ENCODE results near the gene EEFSEC. TPM values are rescaled to one million over a fixed set of nuclear protein-coding genes. Genes with fewer than 3 reads are reported as not detected.

The EEFSEC gene
- total and polyA plus RNA-seq, 12 donors, result 5.5 to 15.6 (median 10.4) TPM

- H3K36me3 ChIP-seq (replicated peaks in 1 of 2), result no peaks in the 10 kb centered on the region
- no peak overlapping the region for H3K27ac ChIP-seq
- H3K4me3 ChIP-seq, result no peak overlapping the region
- WGBS, 4 donors, result 83 to 94% (median 91%) methylated on average over 5 of the region's 5 CpGs
- H3K27me3 ChIP-seq, result no peaks in the 10 kb centered on the region
- DNase-seq, result peak in 1 of 7 donors; percentile 4
- no peaks in the 10 kb centered on the region for H3K9me3 ChIP-seq (replicated peaks in 1 of 3)
- intact Hi-C loops (cut with DNase I), result no loop called here
- TF ChIP-seq POLR2A (IDR thresholded peaks at IDR 0.05) (no peak), CTCF (IDR thresholded peaks at IDR 0.05) (no peak)
- peaks cover 0 to 5% of the 10 kb centered on the region in 2 donors for H3K4me1 ChIP-seq (replicated peaks in 1 of 2)
Measured at GRCh38 chr3:128276577-128277183, 123.4 kb downstream of the EEFSEC start.

DNA sequence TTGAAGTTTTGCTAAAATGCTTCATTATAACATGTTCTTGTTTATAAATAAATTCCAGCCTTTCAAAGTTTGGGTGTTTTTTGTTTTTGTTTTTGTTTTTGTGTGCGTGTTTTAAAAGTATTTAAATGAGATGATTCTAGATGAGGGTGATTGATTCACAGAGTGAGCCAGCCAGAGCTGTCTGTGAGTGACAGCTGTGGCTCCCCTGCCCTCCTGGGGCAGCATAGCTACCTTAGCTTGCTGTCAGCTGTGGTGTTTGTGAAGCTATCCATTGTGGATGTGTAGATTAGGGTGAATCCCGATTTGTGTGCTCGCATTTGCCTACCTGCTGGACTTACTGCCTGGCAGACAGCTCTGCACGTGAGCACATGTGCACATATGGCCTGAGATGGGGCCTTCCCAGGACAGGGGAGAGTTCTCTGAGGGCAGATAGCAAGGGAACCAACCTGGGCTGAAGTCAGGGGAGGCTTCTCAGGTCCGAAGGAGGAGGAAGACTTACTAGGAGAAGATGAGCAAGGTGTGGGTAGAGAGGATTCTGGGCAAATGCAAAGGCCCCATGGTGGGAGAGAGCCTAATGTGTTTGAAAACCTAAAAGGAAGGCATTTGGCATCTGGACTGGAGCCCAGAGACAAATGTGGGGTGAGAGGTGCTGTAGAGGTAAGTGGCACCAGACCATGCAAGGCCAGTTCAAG, 124.2 kb downstream of the EEFSEC start:
- DNase-seq, result peak in 1 of 7 donors; percentile 5
- H3K4me3 ChIP-seq, result no peak overlapping the region
- no peaks in the 10 kb centered on the region for H3K27me3 ChIP-seq
- 93 to 98% (median 95%) methylated on average over 4 to 5 of the region's 5 CpGs for WGBS, 4 donors
- H3K27ac ChIP-seq, result no peak overlapping the region
- H3K36me3 ChIP-seq (replicated peaks in 1 of 2), result no peaks in the 10 kb centered on the region
- TF ChIP-seq CTCF (IDR thresholded peaks at IDR 0.05) (no peak), POLR2A (IDR thresholded peaks at IDR 0.05) (no peak)
- H3K4me1 ChIP-seq (replicated peaks in 1 of 2), result peaks cover 7 to 13% of the 10 kb centered on the region in 2 donors
- intact Hi-C loops (cut with DNase I), result no loop called here
- no peaks in the 10 kb centered on the region for H3K9me3 ChIP-seq (replicated peaks in 1 of 3)

DNA sequence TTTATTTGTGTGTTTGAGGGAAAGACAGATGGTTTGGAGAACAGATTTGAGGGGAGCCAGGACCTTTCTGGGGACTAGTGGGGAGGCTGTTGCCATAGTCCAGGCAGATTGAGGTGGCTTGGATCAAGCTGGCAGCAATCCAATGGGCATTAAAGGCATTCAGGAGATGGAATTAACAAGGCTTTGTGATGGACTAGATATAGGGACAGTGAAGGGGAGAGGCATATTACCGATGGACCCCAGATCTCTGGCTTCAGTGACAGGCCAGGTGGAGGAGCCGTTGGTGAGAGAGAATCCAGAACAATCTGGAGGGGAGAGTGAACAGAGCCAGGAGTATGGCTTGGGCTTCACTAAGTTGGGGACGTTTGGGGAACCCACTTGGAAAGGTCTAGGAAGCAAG, 124.8 kb downstream of the EEFSEC start:
- TF ChIP-seq CTCF (IDR thresholded peaks at IDR 0.05) (no peak), POLR2A (IDR thresholded peaks at IDR 0.05) (no peak)
- no peaks in the 10 kb centered on the region for H3K27me3 ChIP-seq
- peak in 1 of 7 donors; percentile 6 for DNase-seq
- no peaks in the 10 kb centered on the region for H3K9me3 ChIP-seq (replicated peaks in 1 of 3)
- no peak overlapping the region for H3K27ac ChIP-seq
- H3K4me3 ChIP-seq, result no peak overlapping the region
- H3K36me3 ChIP-seq (replicated peaks in 1 of 2), result no peaks in the 10 kb centered on the region
- intact Hi-C loops (cut with DNase I), result no loop called here
- H3K4me1 ChIP-seq (replicated peaks in 1 of 2), result peaks cover 11 to 19% of the 10 kb centered on the region in 2 donors
- WGBS, 4 donors, result 75 to 83% (median 78%) methylated on average over 3 of the region's 3 CpGs

GRCh38 chr3:128278761-128279600, 125.7 kb downstream of the EEFSEC start:
- no peaks in the 10 kb centered on the region for H3K9me3 ChIP-seq (replicated peaks in 1 of 3)
- intact Hi-C loops (cut with DNase I), result no loop called here
- no peaks in the 10 kb centered on the region for H3K36me3 ChIP-seq (replicated peaks in 1 of 2)
- peaks cover 11 to 19% of the 10 kb centered on the region in 2 donors for H3K4me1 ChIP-seq (replicated peaks in 1 of 2)
- no peak overlapping the region for H3K27ac ChIP-seq
- H3K27me3 ChIP-seq, result no peaks in the 10 kb centered on the region
- 56 to 81% (median 73%) methylated on average over 17 of the region's 17 CpGs for WGBS, 4 donors
- TF ChIP-seq POLR2A (IDR thresholded peaks at IDR 0.05), result no peak
- TF ChIP-seq CTCF (IDR thresholded peaks at IDR 0.05), result no peak
- H3K4me3 ChIP-seq, result no peak overlapping the region
- DNase-seq, result peak in 6 of 7 donors; percentile 31 to 76 (median 47)

Measured in adrenal gland (tissue), 12 donors.